ENCODE measurements around the gene IFT43.
A peak's percentile ranks its signal among the peaks of the same experiment; 100 is the strongest.

IFT43 gene

DNA sequence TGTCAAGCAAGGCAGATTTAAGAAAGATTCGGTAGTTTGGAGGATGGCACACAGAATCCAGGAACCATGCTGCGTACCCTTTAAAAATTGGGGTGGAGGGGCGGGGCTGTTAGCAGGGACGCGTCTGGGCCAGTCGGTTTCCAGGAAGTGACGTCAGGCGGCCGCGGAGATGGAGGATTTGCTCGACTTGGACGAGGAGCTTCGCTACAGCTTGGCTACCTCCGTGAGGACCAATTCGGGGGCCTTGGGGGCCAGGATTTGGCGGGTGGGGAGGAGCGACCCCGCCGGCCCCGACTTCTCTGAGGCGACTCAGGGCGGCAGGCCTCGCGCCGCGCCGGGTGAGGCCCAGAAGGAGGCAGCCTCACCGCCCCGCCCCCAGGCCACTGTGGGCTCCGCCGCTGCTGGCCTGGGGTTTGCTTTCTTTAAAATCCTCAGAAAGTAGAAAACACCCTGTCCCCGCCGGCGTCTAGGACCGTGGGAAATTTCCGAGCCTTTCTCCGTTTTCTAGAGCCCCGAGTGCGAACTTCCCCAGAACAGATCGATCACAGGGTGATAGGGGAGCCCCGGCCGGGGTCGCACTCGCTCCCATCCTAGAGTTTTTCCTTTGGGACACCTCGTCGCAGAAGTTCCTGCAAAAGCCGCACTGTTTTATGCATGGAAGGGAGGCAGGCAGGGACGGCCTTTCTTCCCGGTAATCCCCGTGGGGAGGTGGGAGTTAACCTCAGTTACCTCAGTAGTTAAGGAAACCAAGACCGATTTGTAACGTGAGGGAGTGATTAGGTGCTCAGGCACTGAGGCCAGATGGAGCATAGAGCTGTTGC lies at the start of gene IFT43:
Gene IFT43 (plus strand): TSS at position 146 of the 821 bp plus-strand sequence. CDS start 24 bp downstream, at position 170.
- peak; percentile 90 for DNase-seq

DNA sequence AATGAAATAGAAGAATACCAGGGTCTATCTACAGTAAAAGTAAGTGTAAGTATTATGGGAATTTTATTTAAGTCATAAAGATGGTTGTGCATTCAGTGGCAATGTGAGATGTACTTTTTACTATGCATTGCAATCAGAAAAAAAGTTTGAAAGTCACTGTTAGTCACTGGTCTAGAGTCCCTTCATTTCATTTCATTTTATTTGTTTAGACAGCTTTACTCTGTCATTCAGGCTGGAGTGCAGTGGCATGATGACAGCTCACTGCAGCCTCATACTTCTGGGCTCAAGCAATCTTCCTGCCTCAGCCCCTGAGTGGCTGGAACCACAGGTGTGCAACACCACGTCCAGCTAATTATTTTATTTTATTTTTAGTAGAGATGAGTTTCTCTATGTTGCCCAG lies 46.4 kb upstream of the IFT43 start:
- DNase-seq = no peak

DNA sequence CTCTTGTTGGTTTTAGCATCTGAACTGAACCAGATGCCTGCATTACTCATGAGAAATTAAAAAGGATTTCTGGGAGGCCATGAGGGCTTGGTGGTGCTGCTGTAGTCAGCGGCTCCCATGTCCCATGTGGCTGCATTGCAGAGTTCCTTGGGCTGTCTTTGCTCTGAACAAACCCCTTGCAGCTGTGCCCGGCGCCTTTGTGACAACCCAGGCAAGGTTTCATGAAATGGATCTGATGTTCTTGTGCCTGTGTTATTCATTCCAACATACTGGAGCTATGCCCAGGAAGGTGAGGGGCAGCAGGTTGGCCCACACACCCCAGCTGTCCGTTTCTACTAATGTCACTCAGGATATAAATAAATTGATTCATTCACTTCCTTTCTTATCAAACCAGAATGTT lies 44.5 kb upstream of the IFT43 start:
- DNase-seq = no peak

DNA sequence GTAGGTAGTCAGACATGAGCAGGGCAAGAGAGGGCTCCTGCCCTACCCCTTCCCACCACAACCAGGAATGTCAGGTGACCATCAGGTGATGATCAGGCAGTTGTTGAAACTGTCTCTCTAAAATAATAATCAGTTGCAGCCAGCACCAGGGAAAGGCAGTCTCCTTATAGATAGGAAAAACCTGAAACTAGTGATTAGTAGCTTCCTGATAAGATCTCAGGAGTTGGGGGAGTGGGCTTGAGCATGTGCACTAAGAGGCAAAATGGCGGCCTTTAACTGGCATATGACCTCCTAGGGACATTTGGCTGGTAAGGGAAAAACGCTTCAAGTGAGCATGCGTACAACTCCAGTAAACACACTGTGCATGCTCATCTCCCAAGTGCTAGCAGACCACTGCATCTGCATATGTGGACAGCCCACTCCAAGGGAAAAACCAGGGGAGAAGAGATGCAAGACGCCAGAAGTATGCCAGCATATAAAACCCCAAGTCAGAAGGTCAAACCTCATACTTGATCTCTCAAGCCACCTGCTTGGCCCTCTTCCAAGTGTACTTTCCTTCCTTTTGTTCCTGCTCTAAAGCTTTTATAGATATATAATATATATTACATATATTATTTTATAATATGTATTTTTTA lies 40.8 kb upstream of the IFT43 start:
- DNase-seq = no peak

DNA sequence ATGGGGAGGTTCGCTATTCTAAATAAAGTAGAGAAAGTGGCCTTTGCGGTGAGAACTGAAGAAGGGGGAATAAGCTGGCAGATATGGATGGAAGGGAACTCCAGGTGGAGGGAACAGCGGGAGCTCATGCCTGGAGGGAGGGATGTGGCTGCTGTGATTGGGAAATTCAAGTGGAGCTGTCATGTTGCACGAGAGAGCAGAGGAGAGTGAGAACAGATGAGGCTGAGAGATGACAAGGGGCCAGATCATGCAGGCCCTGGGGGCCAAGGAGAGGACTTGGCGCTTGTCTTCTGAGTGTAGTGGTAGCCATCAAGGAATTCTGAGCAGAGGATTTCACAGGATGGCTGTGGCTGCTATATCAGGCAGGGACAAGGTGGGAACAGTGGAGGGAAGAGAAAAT lies 38.8 kb upstream of the IFT43 start:
- DNase-seq = no peak

DNA sequence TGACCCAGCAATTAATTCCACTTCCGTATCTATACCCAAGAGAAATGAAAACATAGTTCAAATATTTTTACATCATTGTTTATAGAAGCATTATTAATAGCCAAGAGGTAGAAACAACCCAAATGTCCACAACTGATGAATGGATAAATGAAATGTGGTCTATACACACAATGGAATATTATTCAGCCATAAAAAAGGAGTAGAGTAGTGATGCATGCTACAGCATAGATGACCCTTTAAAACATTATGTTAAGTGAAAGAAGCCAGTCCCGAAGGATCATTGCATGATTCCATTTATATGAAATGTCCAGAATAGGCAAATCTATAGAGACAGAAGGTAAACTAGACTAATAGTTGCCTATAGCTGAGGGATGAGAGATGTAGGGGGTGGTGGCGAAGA lies 33.1 kb upstream of the IFT43 start:
- DNase-seq = no peak

DNA sequence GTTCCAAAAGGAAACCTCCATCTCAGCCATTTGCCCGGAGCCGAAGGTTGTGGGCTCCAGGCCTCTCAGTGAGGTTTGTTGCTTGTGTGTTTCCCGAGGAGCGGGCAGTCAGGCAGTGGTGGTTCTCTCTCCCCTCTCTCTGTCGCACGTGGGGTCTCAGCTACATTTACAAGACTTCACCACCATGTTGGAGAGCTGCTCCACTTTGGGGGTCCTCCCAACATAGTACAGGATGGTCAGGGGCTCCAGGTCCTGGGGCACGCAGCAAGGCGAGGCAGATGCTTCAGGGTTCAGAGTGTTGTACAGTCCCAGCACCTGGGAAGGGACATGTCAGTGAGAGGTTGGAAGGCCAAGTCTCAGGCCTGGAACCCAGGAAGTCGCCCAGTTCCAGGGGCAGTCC lies 26.5 kb upstream of the IFT43 start:
- DNase-seq = no peak

DNA sequence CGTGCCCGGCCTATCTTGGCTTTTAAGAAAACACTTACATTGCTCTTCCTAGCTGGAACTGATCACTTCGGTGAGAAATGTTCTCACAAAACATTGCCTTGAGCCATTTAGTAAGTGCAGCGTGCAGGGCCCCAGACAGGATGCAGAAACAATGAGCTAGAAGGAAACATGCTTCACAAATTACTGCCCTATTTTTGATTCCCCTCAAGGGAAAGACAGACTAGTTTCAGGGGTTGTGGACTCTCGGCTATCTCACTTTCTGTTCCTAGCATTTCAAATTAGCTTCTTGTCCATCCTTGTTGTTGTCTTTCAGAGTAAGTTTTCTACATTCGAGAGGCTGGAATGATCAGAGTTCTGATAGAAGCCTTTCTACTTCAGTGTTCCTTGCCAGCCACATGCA lies 25.3 kb upstream of the IFT43 start:
- DNase-seq = no peak

DNA sequence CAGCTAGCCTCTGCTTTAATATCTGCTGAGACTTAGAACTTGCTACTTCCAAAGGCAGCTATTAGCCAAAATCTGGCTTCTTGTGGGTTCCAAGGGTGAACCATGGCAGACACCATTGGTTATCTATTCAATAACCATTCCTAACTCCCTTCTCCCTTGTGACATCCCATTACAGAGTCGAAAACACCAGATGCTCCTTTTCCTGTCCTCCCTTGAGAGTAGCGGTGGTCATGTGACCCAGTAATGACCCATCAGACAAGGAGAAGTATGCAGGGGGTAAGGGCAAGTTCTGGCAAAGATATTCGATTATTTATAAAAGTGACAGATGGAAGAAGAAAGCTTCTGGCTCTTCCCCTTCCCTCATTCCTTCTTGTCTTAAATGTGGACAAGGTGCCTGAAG lies 23.9 kb upstream of the IFT43 start:
- DNase-seq = no peak

DNA sequence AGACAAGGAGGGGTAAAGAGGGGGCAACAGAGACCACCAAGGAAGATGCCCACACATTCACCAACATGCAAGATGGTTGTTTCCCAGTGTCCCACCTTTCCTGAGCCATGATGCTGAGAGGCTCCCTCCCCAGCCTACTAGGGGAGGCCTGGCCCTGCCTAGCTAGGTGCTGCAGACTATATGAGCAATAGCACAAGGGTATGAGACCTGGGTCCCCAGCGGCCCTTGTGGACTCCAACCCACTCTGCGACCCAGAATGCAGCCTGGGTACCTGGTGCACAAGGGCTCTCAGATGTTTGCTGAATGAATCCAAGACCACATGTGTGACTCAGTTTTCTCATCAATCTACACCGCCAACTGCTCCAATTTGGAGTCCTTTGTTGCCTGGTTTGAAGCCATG lies 17.7 kb upstream of the IFT43 start:
- DNase-seq = no peak

DNA sequence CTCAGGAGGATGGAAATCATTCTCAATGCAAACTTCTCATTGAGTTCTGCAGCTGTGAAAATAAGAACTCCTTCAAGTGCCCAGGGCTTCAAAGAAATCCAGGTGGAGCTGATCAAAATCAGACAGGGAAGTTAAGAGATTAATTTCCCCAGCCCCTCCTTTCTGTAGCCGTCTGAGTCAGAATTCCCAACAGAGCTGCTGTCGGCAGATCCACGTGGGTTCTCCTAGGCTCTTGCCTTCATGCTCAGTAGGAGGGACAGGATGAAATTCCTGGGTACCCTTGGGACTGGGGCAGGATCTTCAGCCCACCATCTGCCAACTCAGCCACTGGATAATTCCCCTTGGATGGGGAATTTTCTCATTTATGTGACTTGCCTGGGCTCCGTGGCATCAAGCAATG lies 17.1 kb upstream of the IFT43 start:
- DNase-seq = no peak

DNA sequence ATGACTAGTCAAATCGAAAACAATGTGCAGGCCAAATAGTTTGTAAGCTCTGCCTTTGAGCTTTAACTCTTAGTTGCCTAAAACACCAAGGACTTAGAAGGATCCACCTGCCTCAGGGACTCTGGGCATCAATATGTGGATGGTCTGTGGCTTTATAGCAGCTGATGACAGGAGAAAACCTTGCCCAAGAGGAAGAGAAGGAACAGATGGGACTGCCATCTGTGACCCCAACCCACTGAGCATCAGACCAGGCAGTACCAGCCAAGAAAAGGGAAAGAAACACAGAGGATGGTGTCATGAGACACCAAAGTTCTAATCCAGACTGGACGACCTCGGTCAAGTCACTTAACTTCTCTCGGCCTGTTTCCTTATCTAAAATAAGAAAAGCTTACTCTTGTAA lies 16.4 kb upstream of the IFT43 start:
- no peak for DNase-seq

DNA sequence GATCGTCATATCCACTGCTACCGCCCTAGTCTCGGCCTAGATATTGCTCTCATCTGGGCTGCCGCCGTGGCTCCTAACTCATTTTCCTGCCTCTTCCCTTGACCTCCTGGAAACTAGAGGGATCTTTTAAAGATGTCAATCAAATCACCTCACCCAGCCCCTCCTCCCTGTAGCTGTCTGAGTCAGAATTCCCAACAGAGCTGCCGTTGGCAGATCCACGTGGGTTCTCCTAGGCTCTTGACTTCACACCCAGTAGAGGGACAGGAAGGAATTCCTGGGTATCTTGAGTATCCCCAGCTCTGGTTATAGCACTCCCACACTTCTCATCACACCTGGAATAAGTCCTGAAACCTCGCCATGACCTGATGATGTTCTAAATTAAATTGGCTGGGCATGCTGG lies 15.7 kb upstream of the IFT43 start:
- no peak for DNase-seq

DNA sequence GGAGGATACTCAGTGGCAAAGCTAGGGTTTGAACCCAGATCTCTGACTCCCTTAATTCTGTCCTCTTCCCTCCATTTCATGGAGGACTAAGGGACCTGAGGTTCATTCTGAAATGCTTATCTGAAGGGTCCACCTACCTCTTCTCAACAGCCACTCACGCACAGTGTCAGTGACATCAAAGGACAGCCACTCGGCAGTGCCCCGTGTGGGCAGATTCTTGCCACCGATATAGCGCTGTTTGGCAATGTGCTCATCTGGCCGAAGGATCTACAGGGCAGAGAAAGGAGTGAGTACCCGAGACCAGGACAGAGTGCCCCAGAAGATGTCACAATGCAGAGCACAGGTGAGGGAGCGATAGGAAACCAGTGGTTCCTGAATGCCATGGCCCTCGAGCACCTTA lies 14.6 kb upstream of the IFT43 start:
- DNase-seq = no peak

DNA sequence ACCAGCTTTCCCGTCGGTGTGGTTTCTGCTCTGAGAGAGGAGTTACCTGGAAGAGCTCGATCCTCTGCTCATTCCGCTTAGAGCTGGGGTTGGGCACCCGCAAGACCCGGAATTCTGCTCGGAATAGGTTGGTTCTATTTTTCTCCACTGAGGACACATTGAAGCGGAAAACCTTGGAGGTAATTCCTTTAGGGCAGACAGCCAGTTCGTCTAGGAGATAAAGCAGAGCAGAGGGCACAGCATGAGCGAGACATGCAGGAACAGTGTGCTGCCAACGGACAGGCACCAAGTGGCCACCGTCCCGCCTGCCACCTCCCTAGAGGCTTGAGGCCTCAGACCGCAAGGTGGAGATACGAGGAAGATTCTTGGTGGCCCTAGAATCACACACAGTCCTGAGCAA lies 14.1 kb upstream of the IFT43 start:
- DNase-seq = no peak

DNA sequence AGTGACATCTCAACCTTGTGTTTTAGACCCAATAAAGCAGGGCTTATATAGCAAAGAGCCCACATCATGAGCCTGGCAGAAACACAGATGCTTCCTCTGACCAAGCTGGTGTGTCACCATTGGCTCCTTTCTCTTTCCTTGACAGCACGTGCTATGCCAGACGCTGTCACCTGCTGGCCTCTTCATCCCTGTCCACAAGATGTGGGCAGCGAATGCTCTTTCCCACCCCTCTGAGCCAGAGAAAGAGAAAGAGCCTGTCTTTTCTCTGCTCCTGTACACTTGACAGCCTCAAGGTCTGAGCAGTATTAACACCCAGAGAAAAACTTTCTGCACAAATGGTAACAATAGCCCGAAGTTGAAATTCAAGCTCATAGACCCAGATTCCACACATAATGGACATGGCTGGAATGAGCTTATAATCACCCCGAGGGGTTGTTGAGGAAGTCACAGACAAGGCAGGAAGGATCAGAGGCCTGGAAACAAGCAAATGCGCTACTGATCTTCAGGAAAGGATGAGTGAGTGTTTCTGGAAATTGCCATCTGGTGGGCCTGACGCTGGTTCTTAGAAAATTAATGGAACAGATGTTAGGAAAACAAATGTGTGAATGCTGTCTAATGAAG lies 12.7 kb upstream of the IFT43 start:
- DNase-seq = no peak

DNA sequence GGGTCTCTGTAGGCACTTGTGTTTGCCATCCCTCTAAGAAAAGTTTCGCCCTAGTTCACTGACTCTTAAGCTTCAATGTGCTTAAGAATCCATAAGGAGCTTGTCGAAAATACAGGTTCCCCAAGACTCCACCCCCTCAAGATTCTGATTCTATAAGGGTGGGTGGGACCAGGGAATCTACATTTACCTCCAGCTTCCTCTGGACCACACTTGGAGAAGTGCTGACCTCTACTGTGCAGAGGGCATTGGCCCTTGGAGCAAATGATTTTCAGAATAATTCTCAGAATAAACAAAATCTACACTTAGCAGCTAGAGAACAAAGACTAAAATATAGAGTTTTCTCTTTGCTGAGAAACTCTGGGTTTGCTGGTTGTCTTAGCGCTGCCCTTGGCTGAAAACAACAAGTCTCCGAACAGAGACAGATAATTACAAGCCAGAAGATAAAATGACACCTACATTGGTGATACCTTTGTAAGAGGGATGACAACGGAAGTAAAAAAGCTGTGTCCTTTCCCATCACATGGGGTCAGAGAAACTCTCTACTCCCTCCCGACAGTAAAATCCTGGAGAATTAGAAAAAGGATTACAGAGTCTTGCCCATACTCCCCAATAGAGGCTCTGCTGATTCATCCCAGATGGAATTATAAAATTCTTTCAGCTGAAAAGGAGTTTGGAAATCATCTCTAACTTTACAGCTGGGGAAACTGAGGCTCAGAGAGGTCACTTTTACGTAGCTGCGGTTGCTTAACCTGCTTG lies 8.6 kb upstream of the IFT43 start:
- no peak for DNase-seq

DNA sequence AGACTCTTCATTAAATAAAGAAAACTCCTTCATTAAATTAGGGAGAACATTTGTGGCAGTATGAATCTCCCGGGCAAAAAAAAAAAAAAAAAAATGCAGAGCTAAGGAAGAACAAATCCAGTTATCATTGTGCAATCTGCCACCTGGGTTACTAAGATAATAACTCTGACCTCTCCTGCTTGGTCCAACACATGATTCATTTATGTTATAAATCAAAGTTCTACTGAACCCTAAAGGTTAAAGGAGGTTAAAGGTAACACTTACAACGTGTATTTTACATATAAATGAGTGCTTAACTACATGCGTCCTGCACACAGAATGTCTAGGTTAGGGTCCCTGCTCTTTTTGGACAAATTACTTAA lies 8.0 kb upstream of the IFT43 start:
- no peak for DNase-seq

DNA sequence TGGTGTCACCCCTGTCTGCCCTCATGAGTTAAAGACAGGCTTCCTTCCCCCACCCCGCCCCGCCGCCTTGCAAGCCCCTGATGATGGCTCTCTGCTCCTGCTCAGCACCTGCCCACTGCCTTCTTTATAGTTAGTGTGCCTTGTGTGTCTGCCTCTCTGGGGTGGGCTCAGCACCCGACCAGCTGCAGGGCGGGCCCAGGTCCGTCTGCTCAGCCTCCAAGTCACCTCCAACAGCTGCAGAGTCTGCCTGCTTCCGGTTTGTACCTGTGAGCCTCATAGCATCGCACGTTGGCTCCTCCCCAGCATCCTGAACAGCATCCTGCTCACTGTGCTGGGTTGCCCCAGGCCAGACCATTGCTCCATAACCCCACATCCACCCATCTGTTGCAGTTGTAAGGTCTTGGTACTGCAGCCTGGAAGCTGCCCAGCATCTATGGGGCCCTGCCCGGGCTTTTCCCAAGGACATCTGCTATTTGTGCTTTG lies 7.3 kb upstream of the IFT43 start:
- peak; percentile 32 for DNase-seq

DNA sequence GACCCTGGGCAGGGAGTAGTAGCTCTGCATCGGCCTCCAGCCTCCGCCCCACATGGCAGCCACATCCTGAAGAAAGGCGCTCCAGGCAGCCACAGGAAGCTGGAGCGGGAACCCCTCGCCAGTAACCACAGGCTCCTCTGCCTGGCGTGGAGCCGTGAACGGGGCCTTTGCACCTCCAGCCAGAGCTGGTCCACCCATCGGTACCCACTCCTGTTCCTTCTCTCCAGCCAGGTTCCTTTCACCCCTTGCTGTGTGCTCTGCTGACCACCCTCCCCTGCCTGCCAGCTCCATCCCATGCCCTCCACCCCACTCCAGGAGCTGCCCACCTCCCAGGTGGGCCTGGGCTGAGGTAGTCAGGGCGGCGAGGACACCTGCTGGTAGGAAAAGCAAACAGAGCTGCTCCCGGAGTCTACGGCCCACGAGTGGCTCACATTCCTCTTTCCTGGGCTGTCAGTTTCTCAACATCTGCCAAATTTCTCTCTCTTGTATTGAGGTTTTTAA lies 6.4 kb upstream of the IFT43 start:
- DNase-seq = no peak

DNA sequence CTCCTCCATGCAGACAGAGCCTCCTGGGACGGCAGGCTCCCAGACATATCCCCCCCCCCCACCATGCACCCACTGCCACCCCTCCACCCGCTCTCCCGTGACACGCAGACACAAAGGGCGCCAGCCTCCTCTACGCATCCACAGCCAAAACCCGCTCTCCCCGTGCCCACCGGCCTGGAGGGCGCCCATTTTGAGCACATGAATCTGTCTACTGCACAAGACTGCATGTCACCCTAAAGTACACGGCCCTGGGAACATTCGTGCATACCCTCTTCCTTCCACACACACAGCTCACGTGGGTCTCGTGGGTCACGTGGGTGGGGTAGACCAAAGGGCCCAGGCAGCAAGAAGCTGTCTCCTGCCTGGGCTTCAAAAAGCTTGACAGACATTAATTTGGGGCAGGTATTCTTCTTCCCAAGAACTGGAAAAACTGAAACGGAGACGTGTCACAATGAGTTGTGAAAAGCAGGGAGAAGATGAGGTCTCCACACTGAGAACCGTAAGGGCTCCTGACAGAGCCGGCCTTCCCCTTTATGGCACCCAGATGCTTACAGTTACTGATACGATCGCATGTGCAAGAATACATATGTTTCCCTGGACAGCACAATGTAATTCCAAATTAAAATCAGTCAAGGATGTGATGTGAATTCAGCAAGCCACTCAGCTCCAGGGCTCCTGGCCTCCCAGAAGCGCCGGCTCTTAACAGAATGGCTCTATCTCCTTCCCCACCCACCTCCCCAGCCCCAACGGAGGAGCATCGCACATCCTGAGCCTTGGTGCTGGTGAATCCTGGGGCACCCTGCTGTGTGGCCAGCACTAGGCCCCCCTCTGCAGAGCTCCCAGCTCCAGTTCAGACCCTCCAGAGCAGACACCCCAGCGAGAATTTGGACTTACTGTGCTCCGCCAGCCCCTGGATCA lies 5.7 kb upstream of the IFT43 start:
- DNase-seq = no peak

DNA sequence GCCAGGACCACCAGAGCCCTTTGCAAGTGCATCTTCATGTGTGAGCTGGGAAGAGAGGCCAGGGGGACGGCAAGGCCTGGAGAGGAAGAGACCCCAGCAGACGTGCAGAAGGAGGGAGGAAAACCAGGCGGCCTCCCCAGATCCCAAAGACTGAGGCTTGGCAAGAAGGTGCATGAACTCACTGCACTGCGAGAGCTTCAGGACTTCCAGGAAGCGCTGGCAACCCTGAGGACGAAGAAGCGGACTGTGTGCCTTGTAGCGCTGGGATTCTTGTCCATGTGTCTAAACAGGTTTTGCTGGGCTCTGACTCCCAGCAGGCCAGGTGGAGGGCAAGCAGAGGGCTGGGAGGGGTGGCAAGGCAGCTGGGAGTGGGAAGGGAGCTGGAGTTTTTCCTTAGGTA lies 4.7 kb upstream of the IFT43 start:
- DNase-seq = no peak

All from activated gamma-delta T cell treated with Interleukin-2 at 50 U/mL for 16 hours (primary cell).